GM23338 (cell line): Measurements from ENCODE around the gene SNX30. TPM values are rescaled to one million over a fixed set of nuclear protein-coding genes. Genes with fewer than 3 reads are reported as not detected.

Source experiments
- ATAC-seq: fragments of 200-7000 bp; cut with Tn5 transposase; 3 replicates; pipeline ENCODE4 v1.9.1; 2020
- DNase-seq: peaks from one replicate; pipeline ENCODE4 v3.0.0-alpha.2; 2015; ENCODE audit warnings: low spot score
- H2AFZ ChIP-seq: fragments of 200-600 bp; sonication (generic); 2 replicates; pipeline ENCODE4 v1.8.0; 2016; ENCODE audit warnings: antibody characterized with exemption, mild to moderate bottlenecking, moderate library complexity
- H3F3A ChIP-seq: fragments of 200-600 bp; sonication (generic); replicated peaks from 2 replicates; pipeline ENCODE4 v1.8.0; 2017; ENCODE audit warnings: antibody characterized with exemption, mixed run types, low read depth
- H3K27ac ChIP-seq: fragments of 200-600 bp; sonication (generic); 2 replicates; pipeline ENCODE4 v1.6.1; 2016; ENCODE audit warnings: low read depth
- H3K27me3 ChIP-seq: fragments of 200-600 bp; sonication (generic); 2 replicates; pipeline ENCODE4 v1.8.0; 2016; ENCODE audit warnings: mild to moderate bottlenecking, mixed run types, moderate library complexity; ENCODE audit not compliant: insufficient read depth
- H3K36me3 ChIP-seq: fragments of 200-600 bp; sonication (generic); 2 replicates; pipeline ENCODE4 v1.8.0; 2016; ENCODE audit warnings: mild to moderate bottlenecking; ENCODE audit not compliant: insufficient read depth
- H3K4me1 ChIP-seq: fragments of 200-600 bp; sonication (generic); 2 replicates; pipeline ENCODE4 v1.8.0; 2016; ENCODE audit warnings: mild to moderate bottlenecking, moderate library complexity; ENCODE audit not compliant: insufficient read depth
- H3K4me2 ChIP-seq: fragments of 200-600 bp; sonication (generic); 2 replicates; pipeline ENCODE4 v1.7.1; 2017; ENCODE audit warnings: mixed run types
- H3K4me3 ChIP-seq: fragments of 200-600 bp; sonication (generic); 2 replicates; pipeline ENCODE4 v1.6.1; 2016; ENCODE audit warnings: mixed run types
- H3K79me2 ChIP-seq: fragments of 200-600 bp; sonication (generic); replicated peaks from 2 replicates; pipeline ENCODE4 v1.8.0; 2017; ENCODE audit warnings: mild to moderate bottlenecking; ENCODE audit not compliant: insufficient read depth
- H3K9me2 ChIP-seq: fragments of 200-600 bp; sonication (generic); 2 replicates; pipeline ENCODE4 v1.8.0; 2017; ENCODE audit not compliant: insufficient read depth
- H4K20me1 ChIP-seq: fragments of 200-600 bp; sonication (generic); replicated peaks from 2 replicates; pipeline ENCODE4 v1.8.0; 2017; ENCODE audit warnings: mild to moderate bottlenecking; ENCODE audit not compliant: insufficient read depth
- H3K27ac Mint-ChIP-seq: 2 replicates; pipeline ENCODE4 v1.8.0; 2020; ENCODE audit warnings: inconsistent platforms, mild to moderate bottlenecking, moderate library complexity, mixed read lengths
- H3K27me3 Mint-ChIP-seq: 3 replicates; pipeline ENCODE4 v1.8.0; 2022; ENCODE audit warnings: low read depth, mild to moderate bottlenecking, moderate library complexity, mixed read lengths, inconsistent platforms; ENCODE audit not compliant: insufficient read depth, poor library complexity
- H3K36me3 Mint-ChIP-seq: 3 replicates; pipeline ENCODE4 v1.8.0; 2021; ENCODE audit warnings: low read depth, mild to moderate bottlenecking, inconsistent platforms, moderate library complexity, mixed read lengths
- H3K4me1 Mint-ChIP-seq: 3 replicates; pipeline ENCODE4 v1.8.0; 2020; ENCODE audit warnings: mild to moderate bottlenecking, inconsistent platforms, mixed read lengths
- H3K4me3 Mint-ChIP-seq: 3 replicates; pipeline ENCODE4 v1.8.0; 2021; ENCODE audit warnings: moderate library complexity, mild to moderate bottlenecking, inconsistent platforms, mixed read lengths
- H3K9me3 Mint-ChIP-seq: 3 replicates; pipeline ENCODE4 v1.8.0; 2020; ENCODE audit warnings: moderate library complexity, mild to moderate bottlenecking, inconsistent platforms, mixed read lengths
- CREB1 ChIP-seq: fragments of 250-450 bp; sonication (Bioruptor Pico); IDR thresholded peaks from 2 replicates; pipeline ENCODE4 v1.5.0; 2020; ENCODE audit warnings: low read depth, mild to moderate bottlenecking, moderate library complexity
- EZH2 ChIP-seq: fragments of 200-600 bp; sonication (generic); IDR thresholded peaks from one replicate; pipeline ENCODE4 v1.8.0; 2017; ENCODE audit warnings: antibody characterized with exemption, mild to moderate bottlenecking, low read depth; ENCODE audit not compliant: unreplicated experiment
- EZH2phosphoT487 ChIP-seq: fragments of 200-600 bp; sonication (generic); IDR thresholded peaks from one replicate; pipeline ENCODE4 v1.8.1; 2018; ENCODE audit warnings: antibody characterized with exemption; ENCODE audit not compliant: unreplicated experiment
- JUNB ChIP-seq: IDR thresholded peaks from one replicate; pipeline ENCODE4 v1.6.1; 2016; ENCODE audit warnings: antibody characterized with exemption; ENCODE audit not compliant: unreplicated experiment
- NANOG ChIP-seq: IDR thresholded peaks from 2 replicates; pipeline ENCODE4 v1.6.1; 2016; ENCODE audit warnings: antibody characterized with exemption, borderline replicate concordance
- POLR2AphosphoS5 ChIP-seq: IDR thresholded peaks from 2 replicates; pipeline ENCODE4 v1.6.1; 2016; ENCODE audit warnings: antibody characterized with exemption, low read depth
- STAT1 ChIP-seq: IDR thresholded peaks from one replicate; pipeline ENCODE4 v1.6.1; 2016; ENCODE audit warnings: antibody characterized with exemption; ENCODE audit not compliant: unreplicated experiment
- ZNF114 ChIP-seq: fragments of 250-450 bp; sonication (Bioruptor Pico); IDR thresholded peaks from 2 replicates; pipeline ENCODE4 v1.5.0; 2020; ENCODE audit warnings: mild to moderate bottlenecking, moderate library complexity
- ZNF331 ChIP-seq: fragments of 250-450 bp; sonication (Bioruptor Pico); IDR thresholded peaks from 2 replicates; pipeline ENCODE4 v1.5.0; 2020; ENCODE audit warnings: low read depth, mild to moderate bottlenecking, moderate library complexity
- polyA plus RNA-seq: library from polyadenylated mRNA; unstranded; fragments of >200 nt; fragmentation: Nextera tagmentation; extraction: Ambion mirVana; gene quantifications from 2 replicates; pipeline ENCODE4 v1.2.1, GENCODE V29; 2016
- total RNA-seq: library from RNA; depleted of rRNA; stranded (reverse); fragments of >200 nt; shearing (Covaris generic); gene quantifications from 2 replicates; pipeline ENCODE4 v1.2.3, GENCODE V29; 2014
- TF ChIP-seq, protein P1 (sequence below): fragments of 250-450 bp; sonication (Bioruptor Pico); IDR thresholded peaks from 2 replicates; pipeline ENCODE4 v1.5.0; 2020; ENCODE audit warnings: mild to moderate bottlenecking, moderate library complexity
- TF ChIP-seq, protein P2 (sequence below), 2 experiments: fragments of 200-600 bp in 1 of 2; sonication (generic) in 1 of 2; conservative IDR thresholded peaks; 2 replicates each; pipeline versions ENCODE4 v1.5.1 to v1.6.1; 2016 to 2017; ENCODE audit warnings: antibody characterized with exemption in 2 of 2, low read depth in 2 of 2, mild to moderate bottlenecking in 2 of 2, moderate library complexity in 1 of 2
- TF ChIP-seq, protein P3 (sequence below): IDR thresholded peaks from one replicate; pipeline ENCODE4 v1.6.1; 2018; ENCODE audit warnings: antibody characterized with exemption; ENCODE audit not compliant: unreplicated experiment
- TF ChIP-seq, protein P4 (sequence below): IDR thresholded peaks from 2 replicates; pipeline ENCODE4 v1.6.1; 2016; ENCODE audit warnings: antibody characterized with exemption

Gene SNX30
- total and polyA plus RNA-seq, 2 experiments from 2014 or later, result 2.1 to 17.8 TPM

DNA sequence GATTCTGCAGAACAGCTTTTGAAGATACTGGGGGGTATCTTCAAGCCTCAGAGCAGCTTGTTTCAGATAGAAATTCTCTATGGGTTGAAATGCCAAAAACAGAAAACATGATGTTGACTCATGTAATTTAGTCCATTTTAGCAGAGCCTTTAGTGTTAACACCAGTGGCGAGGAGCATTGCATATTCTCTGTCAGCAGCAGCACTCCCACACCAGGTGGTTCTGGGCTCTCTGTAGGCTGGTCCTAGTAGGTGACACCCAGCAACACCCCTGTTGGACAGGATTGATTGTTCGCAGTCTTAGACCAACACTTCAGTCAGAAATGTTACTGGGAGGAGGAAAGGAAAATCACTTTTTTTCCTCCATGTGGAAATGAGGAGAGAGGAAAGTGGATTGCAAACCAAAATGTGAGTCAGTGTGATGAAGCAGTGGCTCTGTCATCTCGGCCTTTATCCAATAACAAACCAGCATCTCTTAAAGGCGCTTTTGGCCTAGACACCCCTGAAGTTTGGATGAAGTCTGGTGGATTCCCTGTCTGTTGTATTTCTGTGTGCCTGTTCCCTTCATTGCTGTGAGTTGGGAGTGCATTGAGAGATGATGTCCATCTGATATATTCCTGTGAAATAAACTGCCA is 123.3 kb downstream of the SNX30 start:
- no peak for TF ChIP-seq EZH2
- TF ChIP-seq JUNB, result no peak
- TF ChIP-seq, protein P1, sequence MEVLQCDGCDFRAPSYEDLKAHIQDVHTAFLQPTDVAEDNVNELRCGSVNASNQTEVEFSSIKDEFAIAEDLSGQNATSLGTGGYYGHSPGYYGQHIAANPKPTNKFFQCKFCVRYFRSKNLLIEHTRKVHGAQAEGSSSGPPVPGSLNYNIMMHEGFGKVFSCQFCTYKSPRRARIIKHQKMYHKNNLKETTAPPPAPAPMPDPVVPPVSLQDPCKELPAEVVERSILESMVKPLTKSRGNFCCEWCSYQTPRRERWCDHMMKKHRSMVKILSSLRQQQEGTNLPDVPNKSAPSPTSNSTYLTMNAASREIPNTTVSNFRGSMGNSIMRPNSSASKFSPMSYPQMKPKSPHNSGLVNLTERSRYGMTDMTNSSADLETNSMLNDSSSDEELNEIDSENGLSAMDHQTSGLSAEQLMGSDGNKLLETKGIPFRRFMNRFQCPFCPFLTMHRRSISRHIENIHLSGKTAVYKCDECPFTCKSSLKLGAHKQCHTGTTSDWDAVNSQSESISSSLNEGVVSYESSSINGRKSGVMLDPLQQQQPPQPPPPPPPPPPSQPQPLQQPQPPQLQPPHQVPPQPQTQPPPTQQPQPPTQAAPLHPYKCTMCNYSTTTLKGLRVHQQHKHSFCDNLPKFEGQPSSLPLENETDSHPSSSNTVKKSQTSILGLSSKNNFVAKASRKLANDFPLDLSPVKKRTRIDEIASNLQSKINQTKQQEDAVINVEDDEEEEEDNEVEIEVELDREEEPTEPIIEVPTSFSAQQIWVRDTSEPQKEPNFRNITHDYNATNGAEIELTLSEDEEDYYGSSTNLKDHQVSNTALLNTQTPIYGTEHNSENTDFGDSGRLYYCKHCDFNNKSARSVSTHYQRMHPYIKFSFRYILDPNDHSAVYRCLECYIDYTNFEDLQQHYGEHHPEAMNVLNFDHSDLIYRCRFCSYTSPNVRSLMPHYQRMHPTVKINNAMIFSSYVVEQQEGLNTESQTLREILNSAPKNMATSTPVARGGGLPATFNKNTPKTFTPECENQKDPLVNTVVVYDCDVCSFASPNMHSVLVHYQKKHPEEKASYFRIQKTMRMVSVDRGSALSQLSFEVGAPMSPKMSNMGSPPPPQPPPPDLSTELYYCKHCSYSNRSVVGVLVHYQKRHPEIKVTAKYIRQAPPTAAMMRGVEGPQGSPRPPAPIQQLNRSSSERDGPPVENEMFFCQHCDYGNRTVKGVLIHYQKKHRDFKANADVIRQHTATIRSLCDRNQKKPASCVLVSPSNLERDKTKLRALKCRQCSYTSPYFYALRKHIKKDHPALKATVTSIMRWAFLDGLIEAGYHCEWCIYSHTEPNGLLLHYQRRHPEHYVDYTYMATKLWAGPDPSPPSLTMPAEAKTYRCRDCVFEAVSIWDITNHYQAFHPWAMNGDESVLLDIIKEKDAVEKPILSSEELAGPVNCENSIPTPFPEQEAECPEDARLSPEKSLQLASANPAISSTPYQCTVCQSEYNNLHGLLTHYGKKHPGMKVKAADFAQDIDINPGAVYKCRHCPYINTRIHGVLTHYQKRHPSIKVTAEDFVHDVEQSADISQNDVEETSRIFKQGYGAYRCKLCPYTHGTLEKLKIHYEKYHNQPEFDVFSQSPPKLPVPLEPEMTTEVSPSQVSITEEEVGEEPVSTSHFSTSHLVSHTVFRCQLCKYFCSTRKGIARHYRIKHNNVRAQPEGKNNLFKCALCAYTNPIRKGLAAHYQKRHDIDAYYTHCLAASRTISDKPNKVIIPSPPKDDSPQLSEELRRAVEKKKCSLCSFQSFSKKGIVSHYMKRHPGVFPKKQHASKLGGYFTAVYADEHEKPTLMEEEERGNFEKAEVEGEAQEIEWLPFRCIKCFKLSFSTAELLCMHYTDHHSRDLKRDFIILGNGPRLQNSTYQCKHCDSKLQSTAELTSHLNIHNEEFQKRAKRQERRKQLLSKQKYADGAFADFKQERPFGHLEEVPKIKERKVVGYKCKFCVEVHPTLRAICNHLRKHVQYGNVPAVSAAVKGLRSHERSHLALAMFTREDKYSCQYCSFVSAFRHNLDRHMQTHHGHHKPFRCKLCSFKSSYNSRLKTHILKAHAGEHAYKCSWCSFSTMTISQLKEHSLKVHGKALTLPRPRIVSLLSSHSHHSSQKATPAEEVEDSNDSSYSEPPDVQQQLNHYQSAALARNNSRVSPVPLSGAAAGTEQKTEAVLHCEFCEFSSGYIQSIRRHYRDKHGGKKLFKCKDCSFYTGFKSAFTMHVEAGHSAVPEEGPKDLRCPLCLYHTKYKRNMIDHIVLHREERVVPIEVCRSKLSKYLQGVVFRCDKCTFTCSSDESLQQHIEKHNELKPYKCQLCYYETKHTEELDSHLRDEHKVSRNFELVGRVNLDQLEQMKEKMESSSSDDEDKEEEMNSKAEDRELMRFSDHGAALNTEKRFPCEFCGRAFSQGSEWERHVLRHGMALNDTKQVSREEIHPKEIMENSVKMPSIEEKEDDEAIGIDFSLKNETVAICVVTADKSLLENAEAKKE (CRISPR knock-in tag), result no peak
- no peak for TF ChIP-seq ZNF114 (CRISPR knock-in tag)
- no peak for TF ChIP-seq ZNF331 (CRISPR knock-in tag)
- TF ChIP-seq, protein P2, sequence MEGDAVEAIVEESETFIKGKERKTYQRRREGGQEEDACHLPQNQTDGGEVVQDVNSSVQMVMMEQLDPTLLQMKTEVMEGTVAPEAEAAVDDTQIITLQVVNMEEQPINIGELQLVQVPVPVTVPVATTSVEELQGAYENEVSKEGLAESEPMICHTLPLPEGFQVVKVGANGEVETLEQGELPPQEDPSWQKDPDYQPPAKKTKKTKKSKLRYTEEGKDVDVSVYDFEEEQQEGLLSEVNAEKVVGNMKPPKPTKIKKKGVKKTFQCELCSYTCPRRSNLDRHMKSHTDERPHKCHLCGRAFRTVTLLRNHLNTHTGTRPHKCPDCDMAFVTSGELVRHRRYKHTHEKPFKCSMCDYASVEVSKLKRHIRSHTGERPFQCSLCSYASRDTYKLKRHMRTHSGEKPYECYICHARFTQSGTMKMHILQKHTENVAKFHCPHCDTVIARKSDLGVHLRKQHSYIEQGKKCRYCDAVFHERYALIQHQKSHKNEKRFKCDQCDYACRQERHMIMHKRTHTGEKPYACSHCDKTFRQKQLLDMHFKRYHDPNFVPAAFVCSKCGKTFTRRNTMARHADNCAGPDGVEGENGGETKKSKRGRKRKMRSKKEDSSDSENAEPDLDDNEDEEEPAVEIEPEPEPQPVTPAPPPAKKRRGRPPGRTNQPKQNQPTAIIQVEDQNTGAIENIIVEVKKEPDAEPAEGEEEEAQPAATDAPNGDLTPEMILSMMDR (conservative IDR thresholded peaks at IDR 0.05; ENCODE audit: low read depth in 2 of 2), result no peak
- no peak for TF ChIP-seq STAT1
- TF ChIP-seq POLR2AphosphoS5, result no peak
- TF ChIP-seq, protein P3, sequence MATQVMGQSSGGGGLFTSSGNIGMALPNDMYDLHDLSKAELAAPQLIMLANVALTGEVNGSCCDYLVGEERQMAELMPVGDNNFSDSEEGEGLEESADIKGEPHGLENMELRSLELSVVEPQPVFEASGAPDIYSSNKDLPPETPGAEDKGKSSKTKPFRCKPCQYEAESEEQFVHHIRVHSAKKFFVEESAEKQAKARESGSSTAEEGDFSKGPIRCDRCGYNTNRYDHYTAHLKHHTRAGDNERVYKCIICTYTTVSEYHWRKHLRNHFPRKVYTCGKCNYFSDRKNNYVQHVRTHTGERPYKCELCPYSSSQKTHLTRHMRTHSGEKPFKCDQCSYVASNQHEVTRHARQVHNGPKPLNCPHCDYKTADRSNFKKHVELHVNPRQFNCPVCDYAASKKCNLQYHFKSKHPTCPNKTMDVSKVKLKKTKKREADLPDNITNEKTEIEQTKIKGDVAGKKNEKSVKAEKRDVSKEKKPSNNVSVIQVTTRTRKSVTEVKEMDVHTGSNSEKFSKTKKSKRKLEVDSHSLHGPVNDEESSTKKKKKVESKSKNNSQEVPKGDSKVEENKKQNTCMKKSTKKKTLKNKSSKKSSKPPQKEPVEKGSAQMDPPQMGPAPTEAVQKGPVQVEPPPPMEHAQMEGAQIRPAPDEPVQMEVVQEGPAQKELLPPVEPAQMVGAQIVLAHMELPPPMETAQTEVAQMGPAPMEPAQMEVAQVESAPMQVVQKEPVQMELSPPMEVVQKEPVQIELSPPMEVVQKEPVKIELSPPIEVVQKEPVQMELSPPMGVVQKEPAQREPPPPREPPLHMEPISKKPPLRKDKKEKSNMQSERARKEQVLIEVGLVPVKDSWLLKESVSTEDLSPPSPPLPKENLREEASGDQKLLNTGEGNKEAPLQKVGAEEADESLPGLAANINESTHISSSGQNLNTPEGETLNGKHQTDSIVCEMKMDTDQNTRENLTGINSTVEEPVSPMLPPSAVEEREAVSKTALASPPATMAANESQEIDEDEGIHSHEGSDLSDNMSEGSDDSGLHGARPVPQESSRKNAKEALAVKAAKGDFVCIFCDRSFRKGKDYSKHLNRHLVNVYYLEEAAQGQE, result no peak
- no peak for TF ChIP-seq NANOG
- TF ChIP-seq EZH2phosphoT487, result no peak
- no peak for TF ChIP-seq CREB1
- TF ChIP-seq, protein P4, sequence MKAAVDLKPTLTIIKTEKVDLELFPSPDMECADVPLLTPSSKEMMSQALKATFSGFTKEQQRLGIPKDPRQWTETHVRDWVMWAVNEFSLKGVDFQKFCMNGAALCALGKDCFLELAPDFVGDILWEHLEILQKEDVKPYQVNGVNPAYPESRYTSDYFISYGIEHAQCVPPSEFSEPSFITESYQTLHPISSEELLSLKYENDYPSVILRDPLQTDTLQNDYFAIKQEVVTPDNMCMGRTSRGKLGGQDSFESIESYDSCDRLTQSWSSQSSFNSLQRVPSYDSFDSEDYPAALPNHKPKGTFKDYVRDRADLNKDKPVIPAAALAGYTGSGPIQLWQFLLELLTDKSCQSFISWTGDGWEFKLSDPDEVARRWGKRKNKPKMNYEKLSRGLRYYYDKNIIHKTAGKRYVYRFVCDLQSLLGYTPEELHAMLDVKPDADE, result no peak
- Histone ChIP-seq H3K36me3 (no peaks in the 10 kb centered on the region), H4K20me1 (0 out of 2 replicates have a peak, but pooled peaks cover 4% of the 10 kb centered on the region), H3K79me2 (no peaks in the 10 kb centered on the region), H3F3A (no peaks in the 10 kb centered on the region), H2AFZ (no peak overlapping the region), H3K9me2 (0 out of 2 replicates have a peak, but pooled peaks cover 5% of the 10 kb centered on the region), H3K4me1 (no peaks in the 10 kb centered on the region), H3K4me2 (no peak overlapping the region), H3K4me3 (no peak overlapping the region), H3K27me3 (no peaks in the 10 kb centered on the region), H3K27ac (no peak overlapping the region)
- Mint-ChIP-seq H3K27me3 (peaks cover 1% of the 10 kb centered on the region), H3K4me1 (peaks cover 6% of the 10 kb centered on the region; the same call in 2 of the 3 replicates), H3K36me3 (peaks cover 2% of the 10 kb centered on the region; the same call in 1 of the 3 replicates), H3K4me3 (no peak overlapping the region), H3K9me3 (no peaks in the 10 kb centered on the region), H3K27ac (no peak overlapping the region)
- ATAC-seq (no peak), DNase-seq (no peak)
